Stomach (tissue), 4 donors: ENCODE results near the gene CRTC3.
A peak's percentile ranks its signal among the peaks of the same experiment; 100 is the strongest.

Experiments used
- EP300 ChIP-seq: sonication (generic); formaldehyde crosslinking; IDR thresholded peaks from one replicate; pipeline ENCODE4 v1.6.1; 2017; ENCODE audit warnings: antibody characterized with exemption
- POLR2A ChIP-seq, 4 donors: fragments of 450-650 bp; IDR thresholded peaks; one replicate each; pipeline ENCODE4 v1.6.1; 2016; ENCODE audit warnings: antibody characterized with exemption in 4 of 4, control low read depth in 2 of 4, mild to moderate bottlenecking in 1 of 4, moderate library complexity in 1 of 4
- POLR2AphosphoS5 ChIP-seq, 3 donors: sonication (generic); formaldehyde crosslinking; IDR thresholded peaks; one replicate each; pipeline ENCODE4 v1.6.1; 2016; ENCODE audit warnings: antibody characterized with exemption in 3 of 3
- TF ChIP-seq, protein P1 (sequence below), 7 experiments: fragments of 450-650 bp in 4 of 7; fragments of 200-600 bp in 3 of 7; sonication (generic) in 3 of 7; IDR thresholded peaks; one replicate each; pipeline ENCODE4 v1.5.1; 2016 to 2019; ENCODE audit warnings: antibody characterized with exemption in 7 of 7, control low read depth in 2 of 7, mild to moderate bottlenecking in 1 of 7

GRCh38 chr15:90665288-90666134 is 135.8 kb downstream of the CRTC3 start:
- TF ChIP-seq, protein P1, sequence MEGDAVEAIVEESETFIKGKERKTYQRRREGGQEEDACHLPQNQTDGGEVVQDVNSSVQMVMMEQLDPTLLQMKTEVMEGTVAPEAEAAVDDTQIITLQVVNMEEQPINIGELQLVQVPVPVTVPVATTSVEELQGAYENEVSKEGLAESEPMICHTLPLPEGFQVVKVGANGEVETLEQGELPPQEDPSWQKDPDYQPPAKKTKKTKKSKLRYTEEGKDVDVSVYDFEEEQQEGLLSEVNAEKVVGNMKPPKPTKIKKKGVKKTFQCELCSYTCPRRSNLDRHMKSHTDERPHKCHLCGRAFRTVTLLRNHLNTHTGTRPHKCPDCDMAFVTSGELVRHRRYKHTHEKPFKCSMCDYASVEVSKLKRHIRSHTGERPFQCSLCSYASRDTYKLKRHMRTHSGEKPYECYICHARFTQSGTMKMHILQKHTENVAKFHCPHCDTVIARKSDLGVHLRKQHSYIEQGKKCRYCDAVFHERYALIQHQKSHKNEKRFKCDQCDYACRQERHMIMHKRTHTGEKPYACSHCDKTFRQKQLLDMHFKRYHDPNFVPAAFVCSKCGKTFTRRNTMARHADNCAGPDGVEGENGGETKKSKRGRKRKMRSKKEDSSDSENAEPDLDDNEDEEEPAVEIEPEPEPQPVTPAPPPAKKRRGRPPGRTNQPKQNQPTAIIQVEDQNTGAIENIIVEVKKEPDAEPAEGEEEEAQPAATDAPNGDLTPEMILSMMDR (IDR thresholded peaks at IDR 0.05) = no peak
- TF ChIP-seq EP300 (no peak), POLR2A (IDR thresholded peaks at IDR 0.05) (no peak), POLR2AphosphoS5 (IDR thresholded peaks at IDR 0.05) (peak in 1 of 3 donors; percentile 52)
